HG03039 (cell line): ENCODE results near the gene SDK2.

Source experiments
- ATAC-seq: cut with Tn5 transposase; IDR thresholded peaks from one replicate; pipeline ENCODE4 v1.9.1; 2021; ENCODE audit warnings: mild to moderate bottlenecking, moderate library complexity; ENCODE audit not compliant: unreplicated experiment

SDK2 gene

DNA sequence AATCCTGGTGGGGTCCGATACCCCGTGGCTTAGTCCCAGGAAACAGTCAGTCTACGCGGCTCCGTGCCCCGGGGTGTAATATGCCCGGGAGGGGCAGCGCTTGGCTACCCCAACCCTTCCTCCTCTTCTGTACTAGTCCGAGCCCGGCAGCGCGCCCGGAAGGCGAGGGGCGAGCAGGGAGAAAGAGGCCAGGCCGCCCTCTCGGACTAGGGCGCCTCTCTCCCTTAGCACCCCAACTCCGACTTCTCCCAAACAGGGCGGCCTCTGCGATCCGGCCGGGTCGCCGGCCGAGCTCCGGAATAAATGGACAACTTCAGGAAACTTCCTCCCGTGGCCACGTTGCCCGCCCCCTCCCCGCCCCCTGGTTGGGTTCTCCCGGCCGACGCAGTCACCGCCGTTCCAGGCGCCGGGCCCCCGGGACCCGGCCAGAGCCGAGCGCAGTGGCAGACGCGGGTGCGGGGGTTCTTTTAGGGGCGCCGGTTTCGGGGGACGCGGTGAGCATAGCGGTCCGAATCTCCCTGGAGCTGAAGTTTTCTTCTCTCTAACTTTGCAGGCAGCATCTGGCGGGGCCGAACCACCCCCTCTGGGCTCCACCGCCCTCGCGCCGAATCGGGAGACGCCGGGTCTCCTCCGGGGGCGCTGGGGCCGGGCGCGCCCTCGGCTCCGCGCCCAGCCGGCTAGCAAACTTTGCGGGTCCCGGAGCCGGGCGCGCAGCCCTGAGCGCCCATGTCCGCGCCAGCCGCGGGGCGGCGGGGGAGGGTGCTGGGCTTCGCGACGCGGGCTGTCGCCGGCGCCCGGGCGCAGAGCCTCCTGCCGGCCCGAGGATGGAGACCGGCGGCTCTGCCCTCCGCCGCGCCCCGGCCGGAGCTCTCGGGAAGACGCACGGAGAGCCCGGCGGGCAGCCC lies at the start of gene SDK2:
SDK2 (minus strand) TSS at position 301 of the 905 bp plus-strand sequence. CDS start 357 bp downstream, outside the sequence.
- no peak for ATAC-seq

DNA sequence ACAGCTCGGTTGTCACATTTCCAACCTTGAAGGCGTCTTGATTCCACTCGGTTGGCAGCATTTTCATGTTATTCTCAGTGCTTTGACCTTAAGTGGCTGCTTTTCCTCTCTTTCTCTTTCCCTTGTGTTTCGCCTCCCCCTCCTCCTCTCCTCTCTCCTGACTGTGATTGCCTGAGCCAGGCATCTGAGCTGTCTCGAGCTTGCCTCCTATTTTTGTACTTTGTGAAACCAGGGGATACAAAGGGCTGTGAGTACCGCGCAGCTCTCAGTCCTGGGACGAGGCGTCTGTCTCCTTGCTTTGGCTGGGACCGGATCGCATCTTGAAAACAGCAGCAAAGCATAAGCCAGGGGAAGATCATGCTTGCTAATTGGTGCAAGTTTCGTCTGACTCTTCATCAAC lies 48.8 kb upstream of the SDK2 start:
- ATAC-seq = no peak

GRCh38 chr17:73691321-73691766 lies 47.1 kb upstream of the SDK2 start:
- ATAC-seq = no peak

- ATAC-seq = no peak
These were observed 46.4 kb upstream of the SDK2 start for GRCh38 chr17:73690676-73691075.

DNA sequence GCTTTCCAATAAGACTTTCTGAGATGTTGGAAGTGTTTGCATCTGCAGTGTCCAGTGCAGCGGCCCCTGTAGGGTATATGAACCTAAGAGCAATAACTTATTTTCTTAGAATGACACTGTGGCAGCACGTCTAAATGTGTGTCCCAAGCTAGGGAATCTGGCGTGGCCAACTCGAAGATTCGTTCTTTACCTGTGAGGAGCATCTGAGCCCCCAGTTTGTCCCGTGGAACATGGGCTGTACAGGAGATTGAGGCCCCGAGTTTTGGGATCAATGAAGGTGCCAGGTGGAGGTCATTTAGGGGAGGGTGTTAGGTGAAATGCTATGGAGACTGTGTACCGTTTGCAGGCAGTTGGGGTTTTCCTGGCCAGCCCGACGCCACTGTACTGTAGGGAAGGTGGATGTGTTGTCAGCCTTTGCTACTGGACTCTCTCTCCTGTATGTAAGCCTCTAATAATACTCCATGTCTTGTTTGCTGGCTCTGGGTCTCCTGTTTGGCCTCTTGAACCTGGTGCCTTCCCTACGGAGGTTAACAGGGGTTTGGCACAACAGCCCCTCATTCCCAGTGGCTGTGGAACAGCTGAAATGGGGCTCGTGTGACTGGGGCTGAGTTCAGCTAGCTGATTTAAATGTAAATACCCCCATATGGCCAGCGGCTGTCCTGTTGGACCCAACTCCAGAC lies 45.5 kb upstream of the SDK2 start:
- no peak for ATAC-seq

DNA sequence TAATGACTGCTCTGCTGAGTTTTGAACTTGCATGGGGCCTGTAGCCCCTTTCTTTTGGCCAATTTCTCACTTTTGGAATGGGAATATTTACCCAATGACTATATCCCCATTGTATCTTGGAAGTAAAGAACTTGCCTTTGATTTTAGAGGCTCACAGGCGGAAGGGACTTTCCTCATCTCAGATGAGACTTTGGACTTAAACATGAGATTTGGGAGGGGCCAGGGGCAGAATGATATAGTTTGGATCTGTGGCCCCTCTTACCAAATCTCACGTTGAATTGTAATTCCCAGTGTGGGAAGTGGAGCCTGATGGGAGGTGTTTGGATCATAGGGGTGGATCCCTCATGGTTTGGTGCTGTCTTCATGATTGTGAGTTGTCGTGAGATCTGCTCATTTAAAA lies 42.7 kb upstream of the SDK2 start:
- no peak for ATAC-seq

- no peak for ATAC-seq
These were observed 41.9 kb upstream of the SDK2 start for GRCh38 chr17:73686126-73686525.

DNA sequence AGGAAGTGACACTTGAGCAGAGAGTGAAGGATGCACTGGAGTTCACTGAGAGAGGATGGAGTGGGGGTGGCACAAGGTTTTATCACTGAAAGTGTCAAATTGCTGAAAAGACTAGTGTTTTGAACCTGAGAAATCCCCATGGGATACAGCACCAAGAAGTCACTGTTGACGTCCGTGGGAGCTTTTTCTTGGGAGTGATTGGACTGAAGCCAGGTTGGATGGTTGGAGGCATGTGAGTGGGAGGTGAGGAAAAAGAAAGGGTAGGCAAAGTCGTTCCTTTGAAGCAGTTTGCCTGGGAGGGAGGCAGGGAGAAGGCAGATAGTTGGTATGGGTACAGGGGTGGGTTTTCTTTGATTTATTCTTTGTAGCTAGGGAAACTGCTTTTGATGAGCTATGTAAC lies 39.9 kb upstream of the SDK2 start:
- no peak for ATAC-seq

DNA sequence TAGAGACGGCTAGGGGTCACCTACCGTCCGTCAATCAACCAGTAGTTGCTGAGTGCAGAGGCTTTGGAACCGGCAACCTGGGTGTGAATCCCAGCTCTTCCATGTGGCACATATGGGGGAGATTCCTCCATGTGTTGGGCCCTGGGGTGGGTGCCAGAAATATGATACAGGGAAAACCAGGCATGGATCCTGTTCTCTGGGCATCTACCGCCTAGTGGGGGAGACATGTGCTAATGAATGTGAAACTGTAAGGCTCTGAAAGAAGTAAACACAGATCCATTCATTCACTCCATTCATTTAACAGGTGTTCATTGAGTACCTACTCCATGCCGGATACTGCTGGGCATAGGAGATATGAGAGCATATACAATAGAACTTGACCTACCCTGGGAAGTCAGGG lies 39.5 kb upstream of the SDK2 start:
- ATAC-seq = no peak

DNA sequence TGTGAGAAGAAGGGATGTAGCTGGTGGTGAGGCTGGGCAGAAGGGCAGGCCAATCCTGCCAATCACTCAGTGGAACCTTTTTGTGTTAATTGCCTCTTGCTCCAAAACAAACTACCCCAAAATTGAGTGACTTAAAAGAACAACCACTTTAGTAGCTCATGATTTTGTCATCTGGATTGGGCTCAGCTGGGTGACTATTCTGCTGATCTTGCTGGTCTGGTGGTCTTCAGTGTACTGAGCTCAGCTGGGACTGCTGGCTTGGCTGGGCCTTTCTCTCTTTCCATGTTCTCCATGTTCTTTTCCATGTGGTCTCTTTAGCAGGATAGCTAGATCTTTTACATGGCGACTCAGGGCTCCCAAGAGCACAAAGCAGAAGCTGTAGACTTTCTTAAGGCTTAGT lies 37.7 kb upstream of the SDK2 start:
- ATAC-seq = no peak

DNA sequence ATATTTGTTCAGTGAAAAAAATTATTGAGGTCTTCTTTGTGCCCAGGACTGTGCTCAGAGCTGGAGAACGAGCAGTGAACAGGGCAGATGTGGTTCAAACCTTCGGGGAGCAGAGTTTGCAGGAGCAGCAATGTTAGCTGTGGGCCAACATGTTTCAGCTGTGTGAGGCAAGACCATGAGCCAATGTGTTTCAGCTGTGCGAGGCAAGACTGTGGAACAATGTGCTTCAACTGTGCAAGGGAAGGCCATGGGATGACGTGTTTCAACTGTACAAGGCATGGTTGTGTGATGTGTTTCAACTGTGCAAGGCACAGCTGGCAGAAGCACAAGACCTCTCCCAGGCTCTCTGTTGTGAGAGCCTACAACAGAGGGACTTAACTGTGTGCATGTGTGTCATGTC lies 35.2 kb upstream of the SDK2 start:
- ATAC-seq = no peak

DNA sequence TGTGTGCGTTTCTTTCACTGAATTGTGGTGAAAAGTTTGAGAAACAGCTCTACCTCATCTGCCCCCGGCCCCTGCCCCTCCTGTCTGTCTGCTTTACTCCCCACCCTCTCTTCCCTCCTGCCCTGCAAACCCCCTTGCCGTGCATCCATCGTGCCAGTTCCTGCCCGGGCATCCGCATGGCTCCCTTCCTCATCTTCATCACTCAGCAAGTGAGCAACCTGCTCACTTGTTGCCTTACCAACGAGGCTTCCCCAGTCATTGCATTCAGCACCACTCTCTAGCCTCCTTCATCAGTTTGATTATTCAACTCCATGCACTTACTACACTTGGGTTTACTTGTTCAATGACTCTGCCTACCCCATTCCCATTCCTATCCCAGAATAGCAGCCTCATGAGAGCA lies 34.8 kb upstream of the SDK2 start:
- ATAC-seq = no peak

DNA sequence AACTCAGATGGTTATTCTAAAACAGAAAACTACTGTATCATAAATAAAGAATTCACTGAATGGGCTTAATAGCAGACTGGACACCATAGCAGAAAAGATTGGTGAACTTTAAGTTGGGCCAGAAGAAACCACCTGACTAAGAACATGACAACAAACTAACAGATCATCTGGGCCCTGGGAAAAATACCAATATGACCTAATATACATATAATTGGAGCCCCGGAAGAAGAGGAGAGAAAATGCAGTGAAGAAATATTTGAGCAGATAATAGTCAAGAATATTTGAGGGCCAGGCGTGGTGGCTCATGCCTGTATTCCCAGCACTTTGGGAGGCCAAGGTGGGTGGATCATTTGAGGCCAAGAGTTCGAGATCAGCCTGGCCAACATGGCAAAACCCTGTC lies 25.5 kb upstream of the SDK2 start:
- no peak for ATAC-seq

- no peak for ATAC-seq
These were observed 23.1 kb upstream of the SDK2 start for GRCh38 chr17:73667181-73667959.

GRCh38 chr17:73663614-73664013 lies 19.4 kb upstream of the SDK2 start:
- ATAC-seq = no peak

DNA sequence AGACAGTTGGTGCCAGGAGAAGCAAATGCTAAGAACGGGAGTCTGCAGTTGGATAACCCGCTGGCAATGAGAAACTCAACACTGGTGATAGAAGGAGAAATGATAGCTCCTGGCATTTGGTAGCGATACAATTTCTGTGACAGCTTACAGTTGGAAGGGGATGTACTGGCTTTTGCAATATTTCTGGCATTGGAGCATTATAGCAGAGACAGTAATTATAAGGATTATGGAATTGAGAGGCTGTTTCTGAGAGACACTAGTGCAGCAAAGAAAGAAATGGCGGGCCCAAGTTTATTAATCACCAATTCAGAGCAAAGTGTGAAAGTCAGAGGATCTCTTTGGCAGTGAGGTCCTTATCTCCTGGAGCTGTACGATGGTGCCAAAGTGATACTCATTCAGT lies 16.1 kb upstream of the SDK2 start:
- ATAC-seq = no peak

GRCh38 chr17:73658821-73659515 lies 14.7 kb upstream of the SDK2 start:
- ATAC-seq = no peak

- ATAC-seq = no peak
These were observed 13.3 kb upstream of the SDK2 start for GRCh38 chr17:73657473-73658116.

GRCh38 chr17:73654241-73654640 lies 10.0 kb upstream of the SDK2 start:
- no peak for ATAC-seq

GRCh38 chr17:73653810-73654209 lies 9.6 kb upstream of the SDK2 start:
- no peak for ATAC-seq
